Measurements from ENCODE around the gene OVAAL.

Gene OVAAL

DNA sequence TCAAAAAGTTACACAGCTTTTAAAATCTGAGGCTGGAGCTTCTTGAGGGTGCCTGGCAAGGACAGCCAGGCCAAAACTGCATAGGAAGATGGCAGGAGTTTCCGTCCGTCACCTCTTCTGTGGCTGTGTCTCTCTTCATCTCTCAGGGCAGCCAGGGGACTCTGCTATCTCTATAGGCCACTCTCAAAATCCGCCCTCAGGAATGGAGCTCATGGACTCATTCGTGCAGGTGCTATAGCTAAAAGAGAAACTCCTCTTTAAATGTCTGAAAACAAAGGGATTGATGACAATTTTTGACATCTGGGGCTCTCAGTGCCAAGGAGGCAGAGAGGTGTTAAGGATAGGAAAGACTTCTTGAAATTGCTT lies 27.2 kb downstream of the OVAAL start:
- Histone ChIP-seq H3K9me3 (ENCODE audit: control insufficient read depth in 1 of 2, low read length in 2 of 2) (peaks cover 4 to 5% of the 10 kb centered on the region in 2 donors), H3K27ac (ENCODE audit: low read depth, low read length) (no peak overlapping the region)

DNA sequence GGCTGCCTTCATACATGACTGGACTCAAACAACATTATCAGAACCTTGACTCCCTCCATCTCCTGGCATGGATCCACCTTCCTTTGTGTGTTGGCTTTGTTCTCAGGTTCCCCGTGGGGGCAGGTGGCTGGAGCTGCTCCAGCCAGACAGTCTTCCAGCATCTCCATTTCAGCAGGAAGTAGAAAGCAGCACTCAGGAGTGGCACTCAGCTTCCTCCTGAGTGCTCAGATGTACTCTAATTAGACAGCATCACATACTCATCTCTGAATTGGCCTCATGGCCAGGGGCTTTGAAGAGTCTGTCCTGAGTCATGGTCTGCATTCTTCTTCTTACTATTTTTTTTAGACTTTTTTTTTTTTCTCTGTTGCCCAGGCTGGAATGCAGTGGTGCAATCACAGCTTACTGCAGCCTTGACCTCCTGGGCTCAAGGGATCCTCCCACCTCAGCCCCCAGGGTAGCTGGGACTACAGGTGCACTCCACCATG lies 27.9 kb downstream of the OVAAL start:
- Histone ChIP-seq H3K27ac (ENCODE audit: low read depth, low read length) (no peak overlapping the region), H3K27me3 (ENCODE audit: control insufficient read depth in 1 of 2, insufficient read depth in 2 of 2, low read length in 2 of 2) (no peaks in the 10 kb centered on the region), H3K9ac (ENCODE audit: low read depth in 1 of 2, low read length in 2 of 2) (no peak overlapping the region), H3K4me1 (ENCODE audit: control insufficient read depth in 1 of 2, insufficient read depth in 2 of 2, low read length in 2 of 2) (peaks cover 0 to 7% of the 10 kb centered on the region in 2 donors), H3K9me3 (ENCODE audit: control insufficient read depth in 1 of 2, low read length in 2 of 2) (peaks cover 4 to 5% of the 10 kb centered on the region in 2 donors), H3K36me3 (ENCODE audit: control insufficient read depth in 1 of 2, insufficient read depth in 2 of 2, low read length in 2 of 2) (no peaks in the 10 kb centered on the region), H3K4me3 (ENCODE audit: low read depth in 1 of 2, low read length in 2 of 2) (no peak overlapping the region)

More for the DNA sequence above, 27.2 kb downstream of the OVAAL start:
- H3K9ac ChIP-seq (ENCODE audit: low read depth in 1 of 2, low read length in 2 of 2), result no peak overlapping the region
- peaks cover 0 to 7% of the 10 kb centered on the region in 2 donors for H3K4me1 ChIP-seq (ENCODE audit: control insufficient read depth in 1 of 2, insufficient read depth in 2 of 2, low read length in 2 of 2)
- H3K4me3 ChIP-seq (ENCODE audit: low read depth in 1 of 2, low read length in 2 of 2), result no peak overlapping the region
- H3K36me3 ChIP-seq (ENCODE audit: control insufficient read depth in 1 of 2, insufficient read depth in 2 of 2, low read length in 2 of 2), result no peaks in the 10 kb centered on the region
- no peaks in the 10 kb centered on the region for H3K27me3 ChIP-seq (ENCODE audit: control insufficient read depth in 1 of 2, insufficient read depth in 2 of 2, low read length in 2 of 2)

DNA sequence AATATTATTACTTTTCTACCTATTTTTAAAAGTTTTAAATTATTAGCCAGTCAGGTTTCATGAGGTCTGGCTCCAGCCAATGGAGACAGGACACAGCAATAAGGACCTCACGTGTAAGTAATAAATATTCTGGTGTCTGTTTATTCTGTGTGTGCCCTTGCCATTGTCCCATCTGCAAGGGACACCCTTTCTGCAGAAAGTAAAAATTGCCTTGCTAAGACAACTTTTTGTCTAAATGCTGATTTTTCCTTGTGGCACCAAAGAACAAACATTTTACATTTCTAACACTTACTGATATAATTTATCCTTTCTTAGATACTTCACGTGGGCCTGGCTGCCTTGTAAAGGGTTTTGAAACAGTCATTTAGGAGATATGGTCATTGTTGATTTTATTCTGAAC lies 29.4 kb downstream of the OVAAL start:
- H3K27ac ChIP-seq (ENCODE audit: low read depth, low read length), result no peak overlapping the region
- peaks cover 4 to 5% of the 10 kb centered on the region in 2 donors for H3K9me3 ChIP-seq (ENCODE audit: control insufficient read depth in 1 of 2, low read length in 2 of 2)
- no peak overlapping the region for H3K9ac ChIP-seq (ENCODE audit: low read depth in 1 of 2, low read length in 2 of 2)
- no peak overlapping the region for H3K4me3 ChIP-seq (ENCODE audit: low read depth in 1 of 2, low read length in 2 of 2)
- H3K4me1 ChIP-seq (ENCODE audit: control insufficient read depth in 1 of 2, insufficient read depth in 2 of 2, low read length in 2 of 2), result peaks cover 0 to 7% of the 10 kb centered on the region in 2 donors
- no peaks in the 10 kb centered on the region for H3K36me3 ChIP-seq (ENCODE audit: control insufficient read depth in 1 of 2, insufficient read depth in 2 of 2, low read length in 2 of 2)
- no peaks in the 10 kb centered on the region for H3K27me3 ChIP-seq (ENCODE audit: control insufficient read depth in 1 of 2, insufficient read depth in 2 of 2, low read length in 2 of 2)

DNA sequence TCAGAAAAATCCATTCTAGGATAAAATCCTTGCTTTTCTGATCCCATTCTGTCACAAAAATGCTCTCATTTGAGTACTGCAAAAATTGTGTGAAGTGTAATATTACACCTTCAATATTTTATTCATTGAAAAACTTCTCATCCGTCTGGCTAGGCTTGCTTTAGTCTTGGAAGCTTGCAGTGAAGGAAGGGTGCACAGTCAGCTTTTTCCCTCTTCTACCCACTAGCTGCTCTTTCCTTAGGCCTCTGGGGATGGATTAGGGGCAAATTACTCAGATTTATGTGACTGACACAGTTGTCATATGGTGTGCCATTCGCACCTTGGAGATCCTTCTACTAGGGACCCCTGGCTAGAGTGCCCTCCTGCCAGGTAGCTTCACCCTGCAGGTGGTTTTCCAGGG lies 32.1 kb downstream of the OVAAL start:
- peaks cover 0 to 7% of the 10 kb centered on the region in 2 donors for H3K4me1 ChIP-seq (ENCODE audit: control insufficient read depth in 1 of 2, insufficient read depth in 2 of 2, low read length in 2 of 2)
- H3K27me3 ChIP-seq (ENCODE audit: control insufficient read depth in 1 of 2, insufficient read depth in 2 of 2, low read length in 2 of 2), result no peaks in the 10 kb centered on the region
- H3K36me3 ChIP-seq (ENCODE audit: control insufficient read depth in 1 of 2, insufficient read depth in 2 of 2, low read length in 2 of 2), result no peaks in the 10 kb centered on the region
- no peak overlapping the region for H3K4me3 ChIP-seq (ENCODE audit: low read depth in 1 of 2, low read length in 2 of 2)
- no peak overlapping the region for H3K27ac ChIP-seq (ENCODE audit: low read depth, low read length)
- H3K9ac ChIP-seq (ENCODE audit: low read depth in 1 of 2, low read length in 2 of 2), result no peak overlapping the region
- peaks cover 4 to 5% of the 10 kb centered on the region in 2 donors for H3K9me3 ChIP-seq (ENCODE audit: control insufficient read depth in 1 of 2, low read length in 2 of 2)

DNA sequence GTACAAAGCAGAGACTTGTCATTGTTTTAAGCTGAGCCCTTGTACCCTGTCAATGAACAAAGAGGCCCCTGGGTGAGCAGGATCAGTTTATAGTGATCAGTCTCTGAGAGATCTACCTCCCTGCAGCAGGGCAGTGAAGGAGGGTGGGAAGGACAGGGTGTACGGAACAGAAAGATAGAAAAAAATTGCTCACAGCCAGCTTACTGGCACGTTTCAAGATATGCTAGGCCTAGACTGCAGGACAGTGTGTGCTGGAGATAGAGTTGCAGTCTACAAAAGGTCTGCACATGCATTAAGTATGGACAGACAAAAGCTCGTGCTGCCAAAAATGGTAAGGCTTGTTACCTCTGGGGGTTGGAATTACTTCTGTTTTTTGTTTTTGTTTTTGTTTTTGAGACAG lies 34.6 kb downstream of the OVAAL start:
- Histone ChIP-seq H3K27me3 (ENCODE audit: control insufficient read depth in 1 of 2, insufficient read depth in 2 of 2, low read length in 2 of 2) (no peaks in the 10 kb centered on the region), H3K36me3 (ENCODE audit: control insufficient read depth in 1 of 2, insufficient read depth in 2 of 2, low read length in 2 of 2) (no peaks in the 10 kb centered on the region), H3K9me3 (ENCODE audit: control insufficient read depth in 1 of 2, low read length in 2 of 2) (peaks cover 0 to 1% of the 10 kb centered on the region in 2 donors), H3K27ac (ENCODE audit: low read depth, low read length) (no peak overlapping the region), H3K9ac (ENCODE audit: low read depth in 1 of 2, low read length in 2 of 2) (no peak overlapping the region), H3K4me3 (ENCODE audit: low read depth in 1 of 2, low read length in 2 of 2) (no peak overlapping the region), H3K4me1 (ENCODE audit: control insufficient read depth in 1 of 2, insufficient read depth in 2 of 2, low read length in 2 of 2) (no peaks in the 10 kb centered on the region)

DNA sequence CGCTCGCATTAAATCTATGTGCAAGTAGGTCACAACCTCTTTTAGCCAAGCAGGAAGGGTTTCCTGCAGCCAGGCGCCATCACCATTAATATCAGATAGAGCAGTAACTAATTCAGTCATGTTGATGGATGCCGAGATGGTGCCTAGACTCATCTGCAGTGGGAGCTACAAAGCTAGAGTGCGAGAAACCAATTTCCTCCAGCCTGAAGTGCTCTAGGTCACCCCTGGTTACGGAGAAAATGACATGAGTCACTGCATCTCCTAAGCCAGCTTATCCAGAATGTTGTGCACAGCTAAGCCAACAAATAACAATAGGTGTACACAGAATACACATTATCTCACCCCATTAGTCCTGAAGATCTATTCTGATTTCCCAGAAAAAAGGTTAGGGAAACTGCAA lies 36.0 kb downstream of the OVAAL start:
- Histone ChIP-seq H3K4me3 (ENCODE audit: low read depth in 1 of 2, low read length in 2 of 2) (no peak overlapping the region), H3K27ac (ENCODE audit: low read depth, low read length) (no peak overlapping the region), H3K9ac (ENCODE audit: low read depth in 1 of 2, low read length in 2 of 2) (no peak overlapping the region), H3K36me3 (ENCODE audit: control insufficient read depth in 1 of 2, insufficient read depth in 2 of 2, low read length in 2 of 2) (no peaks in the 10 kb centered on the region), H3K9me3 (ENCODE audit: control insufficient read depth in 1 of 2, low read length in 2 of 2) (no peaks in the 10 kb centered on the region), H3K27me3 (ENCODE audit: control insufficient read depth in 1 of 2, insufficient read depth in 2 of 2, low read length in 2 of 2) (no peaks in the 10 kb centered on the region), H3K4me1 (ENCODE audit: control insufficient read depth in 1 of 2, insufficient read depth in 2 of 2, low read length in 2 of 2) (peaks cover 0 to 5% of the 10 kb centered on the region in 2 donors)

DNA sequence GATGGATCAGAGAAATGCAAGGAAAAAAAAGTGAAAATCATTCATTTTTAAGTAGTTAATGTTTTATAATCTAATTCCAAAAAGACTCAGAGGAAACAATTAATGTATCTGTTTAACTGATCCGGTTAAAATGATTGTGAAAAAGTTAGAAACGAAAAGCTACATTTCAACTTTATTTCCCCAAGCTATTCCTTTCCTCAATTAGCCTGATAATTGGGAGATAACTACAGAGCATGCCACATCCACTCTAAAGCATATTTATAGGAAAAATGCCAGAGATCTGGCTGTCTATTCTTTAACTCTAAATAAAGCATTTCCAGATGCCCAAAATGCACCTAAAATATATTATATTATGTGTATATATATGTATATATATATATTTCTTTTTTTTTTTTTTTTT lies 37.2 kb downstream of the OVAAL start:
- Histone ChIP-seq H3K27me3 (ENCODE audit: control insufficient read depth in 1 of 2, insufficient read depth in 2 of 2, low read length in 2 of 2) (no peaks in the 10 kb centered on the region), H3K27ac (ENCODE audit: low read depth, low read length) (no peak overlapping the region), H3K9me3 (ENCODE audit: control insufficient read depth in 1 of 2, low read length in 2 of 2) (no peaks in the 10 kb centered on the region), H3K36me3 (ENCODE audit: control insufficient read depth in 1 of 2, insufficient read depth in 2 of 2, low read length in 2 of 2) (no peaks in the 10 kb centered on the region), H3K9ac (ENCODE audit: low read depth in 1 of 2, low read length in 2 of 2) (no peak overlapping the region), H3K4me1 (ENCODE audit: control insufficient read depth in 1 of 2, insufficient read depth in 2 of 2, low read length in 2 of 2) (peaks cover 0 to 5% of the 10 kb centered on the region in 2 donors), H3K4me3 (ENCODE audit: low read depth in 1 of 2, low read length in 2 of 2) (no peak overlapping the region)

DNA sequence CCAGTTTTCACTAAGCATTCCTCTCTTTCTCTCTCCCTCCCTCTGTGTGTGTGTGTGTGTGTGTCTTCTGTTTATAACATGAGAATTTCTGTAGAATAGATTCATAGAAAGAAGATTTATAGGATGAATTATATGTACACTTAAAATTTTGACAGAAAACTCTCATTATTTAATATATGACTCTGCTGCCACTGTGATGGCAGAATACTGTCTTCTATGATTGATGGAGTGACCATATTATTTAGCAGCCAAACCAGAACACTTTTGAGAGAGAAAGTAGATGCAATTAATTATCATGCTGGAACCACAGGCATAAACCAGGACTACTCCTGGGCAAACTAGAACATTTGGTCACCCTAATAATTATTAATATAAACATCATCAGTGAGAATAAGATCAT lies 38.8 kb downstream of the OVAAL start:
- Histone ChIP-seq H3K27ac (ENCODE audit: low read depth, low read length) (no peak overlapping the region), H3K27me3 (ENCODE audit: control insufficient read depth in 1 of 2, insufficient read depth in 2 of 2, low read length in 2 of 2) (no peaks in the 10 kb centered on the region), H3K36me3 (ENCODE audit: control insufficient read depth in 1 of 2, insufficient read depth in 2 of 2, low read length in 2 of 2) (no peaks in the 10 kb centered on the region), H3K9ac (ENCODE audit: low read depth in 1 of 2, low read length in 2 of 2) (no peak overlapping the region), H3K9me3 (ENCODE audit: control insufficient read depth in 1 of 2, low read length in 2 of 2) (no peaks in the 10 kb centered on the region), H3K4me3 (ENCODE audit: low read depth in 1 of 2, low read length in 2 of 2) (no peak overlapping the region), H3K4me1 (ENCODE audit: control insufficient read depth in 1 of 2, insufficient read depth in 2 of 2, low read length in 2 of 2) (peaks cover 0 to 5% of the 10 kb centered on the region in 2 donors)

DNA sequence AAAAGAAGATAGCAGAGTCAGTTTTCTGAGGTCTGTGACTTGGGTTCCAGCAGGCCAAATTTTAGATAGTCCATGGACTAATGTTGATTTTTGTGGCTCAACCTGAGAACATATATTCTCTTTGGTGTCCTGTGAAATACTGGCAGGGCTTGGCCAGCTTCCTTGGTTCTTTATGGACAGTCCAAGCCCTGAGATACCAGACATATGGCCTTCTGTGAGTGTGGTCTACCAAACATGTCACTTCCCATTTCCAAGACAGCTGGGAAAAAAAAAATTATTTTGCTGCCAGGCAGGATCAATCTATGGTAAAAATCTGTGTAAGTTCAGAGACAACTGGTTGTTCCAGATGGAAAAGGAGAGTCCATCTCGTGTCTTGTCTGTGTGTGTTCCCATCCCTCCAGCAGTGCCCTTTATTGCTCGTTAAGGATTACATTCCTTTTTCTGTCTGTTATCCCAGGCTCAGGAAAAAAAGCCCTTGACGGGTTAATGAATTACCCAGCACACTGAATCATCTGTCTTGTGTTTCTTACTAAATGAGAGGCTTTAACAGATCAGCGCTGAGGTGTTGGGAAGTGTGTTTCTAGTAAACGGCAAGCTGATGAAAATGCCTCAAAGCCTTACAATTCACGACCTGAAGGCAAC lies 39.7 kb downstream of the OVAAL start:
- no peaks in the 10 kb centered on the region for H3K9me3 ChIP-seq (ENCODE audit: control insufficient read depth in 1 of 2, low read length in 2 of 2)
- H3K4me1 ChIP-seq (ENCODE audit: control insufficient read depth in 1 of 2, insufficient read depth in 2 of 2, low read length in 2 of 2), result peaks cover 0 to 5% of the 10 kb centered on the region in 2 donors
- no peaks in the 10 kb centered on the region for H3K27me3 ChIP-seq (ENCODE audit: control insufficient read depth in 1 of 2, insufficient read depth in 2 of 2, low read length in 2 of 2)
- H3K4me3 ChIP-seq (ENCODE audit: low read depth in 1 of 2, low read length in 2 of 2), result no peak overlapping the region
- no peaks in the 10 kb centered on the region for H3K36me3 ChIP-seq (ENCODE audit: control insufficient read depth in 1 of 2, insufficient read depth in 2 of 2, low read length in 2 of 2)
- H3K27ac ChIP-seq (ENCODE audit: low read depth, low read length), result no peak overlapping the region
- no peak overlapping the region for H3K9ac ChIP-seq (ENCODE audit: low read depth in 1 of 2, low read length in 2 of 2)

DNA sequence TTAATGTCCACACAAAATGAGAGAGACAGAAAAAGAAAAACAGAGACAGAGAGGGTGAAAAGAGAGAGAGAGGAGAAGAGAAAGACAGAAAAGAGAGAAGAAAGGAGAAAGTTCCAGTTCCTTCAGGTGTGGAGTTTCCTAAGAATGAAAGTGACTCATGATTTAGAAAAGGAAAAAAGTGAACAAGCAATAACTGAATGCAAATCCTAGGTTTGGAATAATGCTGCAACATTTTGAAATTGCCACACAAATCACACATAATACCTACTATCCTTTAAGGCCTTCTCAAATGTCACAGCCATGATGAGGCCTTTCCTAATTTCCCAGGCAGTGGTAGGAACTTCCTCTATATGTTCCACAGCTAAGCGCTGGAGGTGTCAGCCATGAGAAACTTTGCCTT lies 41.6 kb downstream of the OVAAL start:
- H3K4me1 ChIP-seq (ENCODE audit: control insufficient read depth in 1 of 2, insufficient read depth in 2 of 2, low read length in 2 of 2), result peaks cover 0 to 5% of the 10 kb centered on the region in 2 donors
- no peak overlapping the region for H3K9ac ChIP-seq (ENCODE audit: low read depth in 1 of 2, low read length in 2 of 2)
- no peaks in the 10 kb centered on the region for H3K9me3 ChIP-seq (ENCODE audit: control insufficient read depth in 1 of 2, low read length in 2 of 2)
- H3K27ac ChIP-seq (ENCODE audit: low read depth, low read length), result no peak overlapping the region
- H3K4me3 ChIP-seq (ENCODE audit: low read depth in 1 of 2, low read length in 2 of 2), result no peak overlapping the region
- H3K36me3 ChIP-seq (ENCODE audit: control insufficient read depth in 1 of 2, insufficient read depth in 2 of 2, low read length in 2 of 2), result no peaks in the 10 kb centered on the region
- H3K27me3 ChIP-seq (ENCODE audit: control insufficient read depth in 1 of 2, insufficient read depth in 2 of 2, low read length in 2 of 2), result no peaks in the 10 kb centered on the region

Measured in duodenal mucosa (tissue), 2 donors.